ENCODE results near the gene THG1L.
A peak's percentile ranks its signal among the peaks of the same experiment; 100 is the strongest.
"Not testable (repeated sequence)": the region's sequence is repeated elsewhere in the genome, so short reads cannot be mapped to it uniquely, and the experiment has no call there.

The THG1L gene

GRCh38 chr5:157731272-157732129, at the start of gene THG1L:
Gene THG1L, plus strand, starts transcription at chr5:157731420. Its CDS starts 21 bp downstream, at chr5:157731441.
- peak; percentile 92 for DNase-seq

- DNase-seq: no peak
Observed at GRCh38 chr5:157682257-157682656, 49.0 kb upstream of the THG1L start.

GRCh38 chr5:157686276-157687197, 44.7 kb upstream of the THG1L start:
- DNase-seq: not testable (repeated sequence)

- DNase-seq: no peak
Observed at GRCh38 chr5:157687198-157687554, 44.0 kb upstream of the THG1L start.

GRCh38 chr5:157689942-157690689, 41.1 kb upstream of the THG1L start:
- no peak for DNase-seq

- no peak for DNase-seq
Observed at GRCh38 chr5:157690690-157691433, 40.4 kb upstream of the THG1L start.

GRCh38 chr5:157693816-157694215, 37.4 kb upstream of the THG1L start:
- not testable (repeated sequence) for DNase-seq

GRCh38 chr5:157696154-157696553, 35.1 kb upstream of the THG1L start:
- not testable (repeated sequence) for DNase-seq

- DNase-seq: not testable (repeated sequence)
Observed at GRCh38 chr5:157698674-157699073, 32.5 kb upstream of the THG1L start.

- DNase-seq: no peak
Observed at GRCh38 chr5:157703736-157704135, 27.5 kb upstream of the THG1L start.

- DNase-seq: no peak
Observed at GRCh38 chr5:157708866-157709265, 22.4 kb upstream of the THG1L start.

GRCh38 chr5:157709346-157709745, 21.9 kb upstream of the THG1L start:
- no peak for DNase-seq

GRCh38 chr5:157710431-157710830, 20.8 kb upstream of the THG1L start:
- DNase-seq: no peak

- no peak for DNase-seq
Observed at GRCh38 chr5:157710882-157711281, 20.3 kb upstream of the THG1L start.

GRCh38 chr5:157713830-157714595, 17.2 kb upstream of the THG1L start:
- no peak for DNase-seq

GRCh38 chr5:157714596-157714864, 16.7 kb upstream of the THG1L start:
- no peak for DNase-seq

- DNase-seq: no peak
Observed at GRCh38 chr5:157718519-157718918, 12.7 kb upstream of the THG1L start.

GRCh38 chr5:157719245-157719644, 12.0 kb upstream of the THG1L start:
- DNase-seq: no peak

- DNase-seq: no peak
Observed at GRCh38 chr5:157721159-157721558, 10.1 kb upstream of the THG1L start.

GRCh38 chr5:157722895-157723294, 8.3 kb upstream of the THG1L start:
- DNase-seq: not testable (repeated sequence)

- DNase-seq: not testable (repeated sequence)
Observed at GRCh38 chr5:157726607-157727006, 4.6 kb upstream of the THG1L start.

- not testable (repeated sequence) for DNase-seq
Observed at GRCh38 chr5:157727858-157728257, 3.4 kb upstream of the THG1L start.
